CD4-positive, CD25-positive, alpha-beta regulatory T cell (primary cell): ENCODE results near the gene RNF10. TPM values are rescaled to one million over a fixed set of nuclear protein-coding genes. Genes with fewer than 3 reads are reported as not detected.
"Not testable (repeated sequence)": the region's sequence is repeated elsewhere in the genome, so short reads cannot be mapped to it uniquely, and the experiment has no call there.

Source experiments
- ATAC-seq, 2 donors: fragments of 150-1000 bp; cut with Tn5 transposase; one replicate each; pipeline ENCODE4 v1.10.0; 2021; ENCODE audit warnings: low read depth in 2 of 2, moderate number of reproducible peaks in 2 of 2, moderate library complexity in 1 of 2
- DNase-seq, 3 donors: peaks; one replicate each; pipeline versions ENCODE4 v3.0.0 to v3.0.0-alpha.2; 2012 to 2022; ENCODE audit warnings: mixed read lengths in 1 of 3
- H3K27ac ChIP-seq: one replicate; pipeline ENCODE4 v1.7.0; 2013; ENCODE audit warnings: mild to moderate bottlenecking, low read length; ENCODE audit not compliant: insufficient read depth, poor library complexity, severe bottlenecking
- H3K27me3 ChIP-seq: one replicate; pipeline ENCODE4 v1.7.0; 2013; ENCODE audit warnings: low read length; ENCODE audit not compliant: control insufficient read depth, insufficient read depth
- H3K36me3 ChIP-seq: one replicate; pipeline ENCODE4 v1.7.0; 2013; ENCODE audit warnings: mild to moderate bottlenecking, low read length, moderate library complexity; ENCODE audit not compliant: control insufficient read depth, insufficient read depth
- H3K4me1 ChIP-seq: 2 replicates; pipeline ENCODE4 v1.7.0; 2013; ENCODE audit warnings: mild to moderate bottlenecking, low read length; ENCODE audit not compliant: insufficient read depth, control insufficient read depth, poor library complexity, severe bottlenecking
- H3K4me3 ChIP-seq: one replicate; pipeline ENCODE4 v1.7.0; 2013; ENCODE audit warnings: low read depth, mild to moderate bottlenecking, low read length, moderate library complexity
- H3K9me3 ChIP-seq, 2 experiments: 1 replicate in 1 of 2; 2 replicates in 1 of 2; pipeline ENCODE4 v1.7.0; 2013; ENCODE audit warnings: low read length in 2 of 2, mild to moderate bottlenecking in 1 of 2, moderate library complexity in 1 of 2; ENCODE audit not compliant: control insufficient read depth in 2 of 2
- H3K27ac Mint-ChIP-seq, 3 donors: one replicate each; pipeline ENCODE4 v1.8.0; 2020 to 2022; ENCODE audit warnings: mild to moderate bottlenecking in 3 of 3, mixed read lengths in 3 of 3, moderate library complexity in 2 of 3
- H3K27me3 Mint-ChIP-seq: one replicate; pipeline ENCODE4 v1.8.0; 2022; ENCODE audit warnings: mild to moderate bottlenecking, mixed read lengths
- H3K36me3 Mint-ChIP-seq: one replicate; pipeline ENCODE4 v1.8.0; 2020; ENCODE audit warnings: mixed read lengths
- H3K4me1 Mint-ChIP-seq, 4 donors: one replicate each; pipeline ENCODE4 v1.8.0; 2020 to 2022; ENCODE audit warnings: mixed read lengths in 4 of 4, mild to moderate bottlenecking in 1 of 4
- H3K4me3 Mint-ChIP-seq, 4 donors: one replicate each; pipeline ENCODE4 v1.8.0; 2020 to 2022; ENCODE audit warnings: mild to moderate bottlenecking in 4 of 4, mixed read lengths in 4 of 4, moderate library complexity in 3 of 4
- H3K9me3 Mint-ChIP-seq, 7 donors: one replicate each; pipeline ENCODE4 v1.8.0; 2020 to 2022; ENCODE audit warnings: mixed read lengths in 7 of 7, mild to moderate bottlenecking in 3 of 7, moderate library complexity in 2 of 7
- polyA plus RNA-seq, 4 donors: library from polyadenylated mRNA; unstranded; fragments of 300-500 nt; fragmentation: Illumina TruSeq; gene quantifications; one replicate each; pipeline ENCODE4 v1.2.3, GENCODE V29; 2021
- total RNA-seq: library from RNA; stranded (reverse); gene quantifications from one replicate; pipeline ENCODE4 v1.2.3, GENCODE V29; 2022

The RNF10 gene
- total and polyA plus RNA-seq, 5 donors from 2014 or later: 106 to 434 (median 121) TPM

DNA sequence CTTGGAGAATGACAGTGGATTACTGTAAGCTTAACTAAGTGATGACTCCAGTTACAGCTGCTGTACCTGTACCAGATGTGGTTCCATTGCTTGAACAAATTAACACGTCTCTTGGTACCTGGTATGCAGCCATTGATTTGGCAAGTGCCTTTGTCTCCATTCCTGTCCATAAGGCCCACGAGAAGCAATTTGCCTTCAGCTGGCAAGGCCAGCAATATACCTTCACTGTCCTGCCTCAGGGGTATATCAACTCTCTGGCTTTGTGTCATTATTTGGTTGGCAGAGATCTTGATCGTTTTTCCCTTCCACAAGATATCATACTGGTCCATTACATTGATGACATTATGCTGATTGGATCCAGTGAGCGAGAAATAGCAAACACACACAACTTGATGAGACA lies 76.4 kb downstream of the RNF10 start:
- no peak overlapping the region for H3K4me3 ChIP-seq
- H3K4me1 ChIP-seq: no peaks in the 10 kb centered on the region
- Mint-ChIP-seq H3K4me3 (no peak overlapping the region), H3K36me3 (no peaks in the 10 kb centered on the region), H3K27ac (no peak overlapping the region), H3K9me3 (no peaks in the 10 kb centered on the region), H3K27me3 (peaks cover 19% of the 10 kb centered on the region), H3K4me1 (peaks cover 0 to 6% (median 0%) of the 10 kb centered on the region in 4 donors)
- H3K36me3 ChIP-seq: no peaks in the 10 kb centered on the region
- no peak overlapping the region for H3K27ac ChIP-seq
- no peak for ATAC-seq
- no peak for DNase-seq
- H3K27me3 ChIP-seq: no peaks in the 10 kb centered on the region
- H3K9me3 ChIP-seq: no peaks in the 10 kb centered on the region

DNA sequence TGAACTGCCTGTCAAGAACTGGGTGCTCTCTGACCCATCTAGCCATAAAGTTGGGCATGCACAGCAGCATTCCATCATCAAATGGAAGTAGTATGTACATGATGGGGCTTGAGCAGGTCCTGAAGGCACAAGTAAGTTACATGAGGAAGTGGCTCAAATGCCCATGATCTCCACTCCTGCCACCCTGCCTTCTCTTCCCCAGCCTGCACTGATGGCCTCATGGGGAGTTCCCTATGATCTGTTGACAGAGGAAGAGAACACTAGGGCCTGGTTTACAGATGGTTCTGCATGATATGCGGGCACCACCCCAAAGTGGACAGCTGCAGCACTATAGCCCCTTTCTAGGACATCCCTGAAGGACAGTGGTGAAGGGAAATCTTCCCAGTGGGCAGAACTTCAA lies 77.4 kb downstream of the RNF10 start:
- not testable (repeated sequence) for DNase-seq, H3K9me3 ChIP-seq, H3K4me1 Mint-ChIP-seq, H3K4me3 Mint-ChIP-seq, H3K36me3 Mint-ChIP-seq, H3K4me1 ChIP-seq, H3K36me3 ChIP-seq, H3K27ac ChIP-seq, H3K4me3 ChIP-seq, ATAC-seq, H3K9me3 Mint-ChIP-seq, H3K27ac Mint-ChIP-seq, H3K27me3 ChIP-seq
- peaks cover 15% of the 10 kb centered on the region for H3K27me3 Mint-ChIP-seq

GRCh38 chr12:120614848-120615247 lies 80.7 kb downstream of the RNF10 start:
- H3K36me3 ChIP-seq: no peaks in the 10 kb centered on the region
- Mint-ChIP-seq H3K36me3 (no peaks in the 10 kb centered on the region), H3K4me1 (no peaks in the 10 kb centered on the region), H3K27ac (no peak overlapping the region), H3K27me3 (peaks cover 9% of the 10 kb centered on the region), H3K4me3 (no peak overlapping the region), H3K9me3 (peaks cover 0 to 1% (median 0%) of the 10 kb centered on the region in 7 donors)
- no peak for DNase-seq
- peaks cover 11% of the 10 kb centered on the region for H3K27me3 ChIP-seq
- H3K27ac ChIP-seq: no peak overlapping the region
- H3K9me3 ChIP-seq: no peaks in the 10 kb centered on the region
- ATAC-seq: no peak
- H3K4me3 ChIP-seq: no peak overlapping the region
- no peaks in the 10 kb centered on the region for H3K4me1 ChIP-seq

DNA sequence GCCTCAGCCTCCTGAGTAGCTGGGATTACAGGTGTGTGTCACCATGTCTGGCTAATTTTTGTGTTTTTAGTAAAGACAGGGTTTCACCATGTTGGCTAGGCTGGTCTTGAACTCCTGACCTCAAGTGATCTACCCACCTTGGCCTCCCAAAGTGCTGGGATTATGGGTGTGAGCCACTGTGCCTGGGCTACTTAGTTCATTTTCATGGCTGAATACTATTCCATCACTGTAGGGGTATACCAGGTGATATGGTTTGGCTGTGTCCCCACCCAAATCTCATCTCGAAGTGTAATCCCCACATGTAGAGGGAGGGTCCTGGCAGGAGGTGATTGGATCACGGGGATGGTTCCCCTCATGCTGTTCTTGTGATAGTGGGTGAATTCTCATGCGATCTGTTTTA lies 83.0 kb downstream of the RNF10 start:
- not testable (repeated sequence) for H3K27ac Mint-ChIP-seq, H3K9me3 Mint-ChIP-seq, H3K36me3 ChIP-seq, H3K27ac ChIP-seq, H3K4me3 ChIP-seq, H3K36me3 Mint-ChIP-seq, H3K4me3 Mint-ChIP-seq, H3K9me3 ChIP-seq, H3K4me1 Mint-ChIP-seq, DNase-seq, ATAC-seq, H3K4me1 ChIP-seq
- H3K27me3 ChIP-seq: peaks cover 14% of the 10 kb centered on the region
- peaks cover 26% of the 10 kb centered on the region for H3K27me3 Mint-ChIP-seq

DNA sequence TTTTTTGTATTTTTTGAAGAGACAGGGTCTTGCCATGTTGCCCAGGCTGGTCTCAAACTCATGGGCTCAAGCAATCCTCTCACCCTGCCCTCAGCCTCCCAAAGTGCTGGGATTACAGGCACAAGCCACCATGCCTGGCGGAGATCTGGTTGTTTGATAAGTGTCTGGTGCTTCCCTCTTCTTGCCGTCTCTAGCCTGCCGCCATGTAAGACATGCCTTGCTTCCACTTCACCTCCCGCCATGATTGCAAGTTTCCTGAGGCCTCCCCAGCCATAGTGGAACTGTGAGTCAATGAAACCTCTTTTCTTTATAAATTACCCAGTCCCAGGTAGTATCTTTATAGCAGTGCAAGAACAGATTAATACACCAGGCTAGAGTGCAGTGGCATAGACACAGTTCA lies 83.6 kb downstream of the RNF10 start:
- not testable (repeated sequence) for H3K4me3 Mint-ChIP-seq, H3K36me3 ChIP-seq, H3K9me3 Mint-ChIP-seq, H3K27ac ChIP-seq, H3K4me1 Mint-ChIP-seq, H3K9me3 ChIP-seq, H3K36me3 Mint-ChIP-seq, ATAC-seq, H3K27ac Mint-ChIP-seq, H3K4me3 ChIP-seq, DNase-seq, H3K4me1 ChIP-seq
- peaks cover 14% of the 10 kb centered on the region for H3K27me3 ChIP-seq
- H3K27me3 Mint-ChIP-seq: peaks cover 32% of the 10 kb centered on the region

- peaks cover 0 to 2% (median 0%) of the 10 kb centered on the region in 7 donors for H3K9me3 Mint-ChIP-seq
- H3K27me3 Mint-ChIP-seq: peaks cover 38% of the 10 kb centered on the region
- no peak overlapping the region for H3K27ac Mint-ChIP-seq
- no peak overlapping the region for H3K4me3 ChIP-seq
- peaks cover 14% of the 10 kb centered on the region for H3K27me3 ChIP-seq
- H3K4me3 Mint-ChIP-seq: no peak overlapping the region
- DNase-seq: no peak
- H3K36me3 ChIP-seq: no peaks in the 10 kb centered on the region
- no peaks in the 10 kb centered on the region for H3K4me1 Mint-ChIP-seq
- no peaks in the 10 kb centered on the region for H3K9me3 ChIP-seq
- H3K4me1 ChIP-seq: no peaks in the 10 kb centered on the region
- no peaks in the 10 kb centered on the region for H3K36me3 Mint-ChIP-seq
- H3K27ac ChIP-seq: no peak overlapping the region
- no peak for ATAC-seq
These were observed 84.9 kb downstream of the RNF10 start for GRCh38 chr12:120618954-120619615.

DNA sequence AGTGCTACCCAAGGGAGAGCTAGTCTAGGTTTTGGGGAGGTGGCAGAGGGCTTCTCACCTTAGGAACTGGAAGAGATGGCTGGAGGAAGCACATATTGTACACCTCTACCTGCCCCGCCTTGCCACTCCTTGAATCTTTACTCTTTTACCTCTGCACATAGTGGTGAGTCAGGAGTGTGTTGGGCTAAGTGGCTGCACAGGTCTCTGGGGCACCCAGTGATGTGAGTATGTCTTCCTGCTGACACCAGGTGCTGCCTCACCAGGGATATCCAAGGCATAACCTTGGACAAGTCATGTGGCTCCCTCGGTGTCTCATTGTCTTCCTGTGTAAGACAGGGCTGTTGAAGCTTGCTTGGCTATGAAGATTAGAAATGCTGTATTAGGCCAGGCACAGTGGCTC lies 86.5 kb downstream of the RNF10 start:
- Histone ChIP-seq H3K9me3 (no peaks in the 10 kb centered on the region), H3K27ac (no peak overlapping the region), H3K4me1 (no peaks in the 10 kb centered on the region), H3K27me3 (peaks cover 14% of the 10 kb centered on the region), H3K4me3 (no peak overlapping the region), H3K36me3 (no peaks in the 10 kb centered on the region)
- Mint-ChIP-seq H3K27ac (no peak overlapping the region), H3K4me1 (no peaks in the 10 kb centered on the region), H3K4me3 (no peak overlapping the region), H3K9me3 (peaks cover 0 to 2% (median 0%) of the 10 kb centered on the region in 7 donors), H3K36me3 (no peaks in the 10 kb centered on the region), H3K27me3 (peaks cover 37% of the 10 kb centered on the region)
- ATAC-seq (no peak), DNase-seq (no peak)
